Progenitor cell of endocrine pancreas (in vitro differentiated cells): ENCODE data around the gene ITPRID1. TPM values are rescaled to one million over a fixed set of nuclear protein-coding genes. Genes with fewer than 3 reads are reported as not detected.

ENCODE experiments used
- DNase-seq: peaks from one replicate; pipeline ENCODE4 v3.0.0; 2021; ENCODE audit warnings: low spot score; ENCODE audit not compliant: unreplicated experiment
- H3K27ac Mint-ChIP-seq: 2 replicates; pipeline ENCODE4 v1.8.0; 2021; ENCODE audit warnings: mild to moderate bottlenecking, moderate library complexity, mixed read lengths
- H3K27me3 Mint-ChIP-seq: 2 replicates; pipeline ENCODE4 v1.8.0; 2021; ENCODE audit warnings: mixed read lengths
- H3K36me3 Mint-ChIP-seq: 2 replicates; pipeline ENCODE4 v1.8.0; 2022; ENCODE audit warnings: mixed read lengths; ENCODE audit not compliant: insufficient read depth
- H3K4me1 Mint-ChIP-seq: 2 replicates; pipeline ENCODE4 v1.8.0; 2021; ENCODE audit warnings: low read depth, mixed read lengths
- H3K4me3 Mint-ChIP-seq: 2 replicates; pipeline ENCODE4 v1.8.0; 2021; ENCODE audit warnings: low read depth, mild to moderate bottlenecking, moderate library complexity, mixed read lengths
- H3K9me3 Mint-ChIP-seq: 2 replicates; pipeline ENCODE4 v1.8.0; 2021; ENCODE audit warnings: low read depth, mixed read lengths
- total RNA-seq: library from RNA; stranded (reverse); gene quantifications from 2 replicates; pipeline ENCODE4 v1.2.1, GENCODE V29; 2021
- TF ChIP-seq, protein P1 (sequence below): fragments of 200-600 bp; sonication (generic); IDR thresholded peaks from one replicate; pipeline ENCODE4 v1.5.0; 2021; ENCODE audit warnings: antibody characterized with exemption, mild to moderate bottlenecking; ENCODE audit not compliant: unreplicated experiment

Gene ITPRID1
- total RNA-seq, 1 donor from 2014 or later = 3.9 TPM

DNA sequence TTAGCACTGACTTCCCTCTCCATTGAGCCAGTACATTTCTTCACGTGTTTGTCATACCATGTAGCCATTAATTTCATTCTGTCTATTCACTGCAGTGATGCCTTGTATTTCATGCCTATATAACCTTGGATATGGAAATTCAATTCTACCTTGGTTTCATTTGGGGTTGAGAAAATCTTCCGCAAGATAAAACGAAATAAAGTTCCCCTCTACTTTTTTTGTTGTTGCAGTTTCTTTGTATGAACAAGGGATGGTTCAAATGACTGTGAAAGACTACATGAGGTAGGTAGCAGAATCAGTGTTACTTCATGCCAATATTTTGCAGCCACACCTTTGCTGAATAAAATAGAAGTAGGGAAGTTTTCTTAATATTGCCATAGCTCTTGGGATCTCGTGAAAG, 55.6 kb downstream of the ITPRID1 start:
- Mint-ChIP-seq H3K9me3 (no peaks in the 10 kb centered on the region), H3K27me3 (peaks cover 7% of the 10 kb centered on the region), H3K27ac (no peak overlapping the region)

DNA sequence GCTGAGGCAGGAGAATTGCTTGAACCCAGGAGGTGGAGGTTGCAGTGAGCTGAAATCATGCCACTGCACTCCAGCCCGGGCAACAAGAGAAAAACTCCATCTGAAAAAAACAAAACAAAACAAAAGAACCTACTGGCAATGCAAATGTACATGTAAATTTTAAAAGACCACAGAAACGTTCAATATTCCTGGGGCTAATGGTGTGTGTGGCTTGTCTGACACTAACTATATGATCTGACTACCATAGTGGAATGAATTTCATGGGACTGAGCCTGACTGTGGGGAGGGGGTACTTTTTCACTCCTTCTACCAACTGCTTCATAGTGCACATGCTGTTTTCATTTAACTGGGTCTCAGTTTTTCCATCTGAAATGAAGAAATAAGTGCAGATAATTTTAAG, 69.6 kb downstream of the ITPRID1 start:
- Mint-ChIP-seq H3K36me3 (peaks cover 2% of the 10 kb centered on the region), H3K4me1 (peaks cover 8% of the 10 kb centered on the region), H3K4me3 (no peak overlapping the region), H3K27ac (no peak overlapping the region), H3K27me3 (no peaks in the 10 kb centered on the region), H3K9me3 (no peaks in the 10 kb centered on the region)
- TF ChIP-seq, protein P1, sequence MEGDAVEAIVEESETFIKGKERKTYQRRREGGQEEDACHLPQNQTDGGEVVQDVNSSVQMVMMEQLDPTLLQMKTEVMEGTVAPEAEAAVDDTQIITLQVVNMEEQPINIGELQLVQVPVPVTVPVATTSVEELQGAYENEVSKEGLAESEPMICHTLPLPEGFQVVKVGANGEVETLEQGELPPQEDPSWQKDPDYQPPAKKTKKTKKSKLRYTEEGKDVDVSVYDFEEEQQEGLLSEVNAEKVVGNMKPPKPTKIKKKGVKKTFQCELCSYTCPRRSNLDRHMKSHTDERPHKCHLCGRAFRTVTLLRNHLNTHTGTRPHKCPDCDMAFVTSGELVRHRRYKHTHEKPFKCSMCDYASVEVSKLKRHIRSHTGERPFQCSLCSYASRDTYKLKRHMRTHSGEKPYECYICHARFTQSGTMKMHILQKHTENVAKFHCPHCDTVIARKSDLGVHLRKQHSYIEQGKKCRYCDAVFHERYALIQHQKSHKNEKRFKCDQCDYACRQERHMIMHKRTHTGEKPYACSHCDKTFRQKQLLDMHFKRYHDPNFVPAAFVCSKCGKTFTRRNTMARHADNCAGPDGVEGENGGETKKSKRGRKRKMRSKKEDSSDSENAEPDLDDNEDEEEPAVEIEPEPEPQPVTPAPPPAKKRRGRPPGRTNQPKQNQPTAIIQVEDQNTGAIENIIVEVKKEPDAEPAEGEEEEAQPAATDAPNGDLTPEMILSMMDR = no peak
- DNase-seq = no peak

More for the DNA sequence above, 55.6 kb downstream of the ITPRID1 start:
- no peak for DNase-seq
- Mint-ChIP-seq H3K36me3 (no peaks in the 10 kb centered on the region), H3K4me3 (no peak overlapping the region), H3K4me1 (peaks cover 3% of the 10 kb centered on the region)
- TF ChIP-seq, protein P1 = no peak

GRCh38 chr7:31583942-31584341, 70.1 kb downstream of the ITPRID1 start:
- Mint-ChIP-seq H3K4me1 (peaks cover 4% of the 10 kb centered on the region), H3K27ac (no peak overlapping the region), H3K9me3 (no peaks in the 10 kb centered on the region), H3K4me3 (no peak overlapping the region), H3K27me3 (no peaks in the 10 kb centered on the region), H3K36me3 (peaks cover 2% of the 10 kb centered on the region)
- no peak for DNase-seq
- TF ChIP-seq, protein P1 = no peak

GRCh38 chr7:31595390-31595789, 81.5 kb downstream of the ITPRID1 start:
- no peaks in the 10 kb centered on the region for H3K4me1 Mint-ChIP-seq
- DNase-seq = no peak
- no peak overlapping the region for H3K4me3 Mint-ChIP-seq
- H3K9me3 Mint-ChIP-seq = peaks cover 6% of the 10 kb centered on the region
- H3K36me3 Mint-ChIP-seq = peaks cover 9% of the 10 kb centered on the region
- TF ChIP-seq, protein P1 = no peak
- H3K27ac Mint-ChIP-seq = no peak overlapping the region
- no peaks in the 10 kb centered on the region for H3K27me3 Mint-ChIP-seq

DNA sequence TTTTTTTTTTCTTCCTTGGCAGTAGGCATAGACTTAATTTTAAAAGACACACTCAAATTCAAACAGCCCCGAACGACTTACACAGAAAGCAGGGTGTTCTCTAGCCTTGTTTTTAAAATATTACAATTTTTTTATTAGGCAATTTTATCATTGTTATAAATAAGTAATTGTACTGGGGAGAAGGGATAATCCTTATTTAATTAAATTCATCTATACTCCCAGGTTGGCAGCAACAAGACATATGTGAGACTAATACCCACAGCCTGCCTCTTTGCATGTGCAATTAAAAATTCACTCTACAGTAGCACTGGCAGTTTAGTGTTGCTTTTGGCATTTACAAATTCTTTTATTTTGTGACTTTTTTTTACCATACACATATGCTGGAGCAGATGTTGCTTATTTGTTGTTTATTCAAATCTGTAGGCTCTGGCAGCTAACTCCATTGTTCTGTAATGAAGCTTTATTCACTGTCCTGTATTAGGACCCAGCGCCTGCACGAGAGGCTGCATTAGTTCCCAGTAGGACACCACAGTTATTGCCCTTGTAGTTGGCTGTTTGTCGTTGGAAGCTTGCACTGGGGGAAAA, 88.2 kb downstream of the ITPRID1 start:
- TF ChIP-seq, protein P1 = no peak
- H3K4me1 Mint-ChIP-seq = peaks cover 2% of the 10 kb centered on the region
- no peaks in the 10 kb centered on the region for H3K36me3 Mint-ChIP-seq
- H3K4me3 Mint-ChIP-seq = no peak overlapping the region
- H3K27ac Mint-ChIP-seq = no peak overlapping the region
- peaks cover 1% of the 10 kb centered on the region for H3K9me3 Mint-ChIP-seq
- no peaks in the 10 kb centered on the region for H3K27me3 Mint-ChIP-seq
- DNase-seq = no peak
